ENCODE measurements around the gene LPA.

LPA gene

GRCh38 chr6:160668589-160668988 is 4.5 kb upstream of the LPA start:
- no peak overlapping the region for H3K4me3 ChIP-seq (replicated peaks; ENCODE audit: low read depth, low read length)
- DNase-seq (ENCODE audit: extremely low read depth, low read depth), result no peak
- TF ChIP-seq CTCF (IDR thresholded peaks at IDR 0.05; ENCODE audit: low read depth, low read length, missing control alignments), result no peak

GRCh38 chr6:160667639-160668481 is 3.8 kb upstream of the LPA start:
- TF ChIP-seq CTCF (IDR thresholded peaks at IDR 0.05; ENCODE audit: low read depth, low read length, missing control alignments), result peak; percentile 16
- H3K4me3 ChIP-seq (replicated peaks; ENCODE audit: low read depth, low read length), result no peak overlapping the region
- no peak for DNase-seq (ENCODE audit: extremely low read depth, low read depth)

GRCh38 chr6:160662842-160663241 is 1.2 kb downstream of the LPA start:
- no peak overlapping the region for H3K4me3 ChIP-seq (replicated peaks; ENCODE audit: low read depth, low read length)
- no peak for DNase-seq (ENCODE audit: extremely low read depth, low read depth)
- TF ChIP-seq CTCF (IDR thresholded peaks at IDR 0.05; ENCODE audit: low read depth, low read length, missing control alignments), result no peak

DNA sequence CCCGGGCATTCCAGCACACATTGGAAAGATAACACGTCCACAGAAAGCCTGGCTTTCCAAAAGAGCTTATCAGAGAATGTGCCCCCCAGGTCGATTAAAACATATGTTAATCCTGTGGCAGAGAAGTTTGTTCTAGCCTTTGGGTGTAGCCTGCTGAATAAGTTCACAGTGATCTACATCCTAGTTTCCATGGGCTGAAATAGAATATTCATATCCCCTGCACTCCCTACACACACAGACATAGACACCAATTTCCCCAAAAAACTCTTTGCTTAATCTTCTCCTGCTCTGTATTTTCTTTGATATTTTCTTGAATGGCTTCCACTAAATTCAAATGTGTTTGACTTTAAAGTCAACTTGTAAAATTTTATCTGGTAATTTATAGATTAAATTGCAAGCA is 1.6 kb downstream of the LPA start:
- no peak for DNase-seq (ENCODE audit: extremely low read depth, low read depth)

DNA sequence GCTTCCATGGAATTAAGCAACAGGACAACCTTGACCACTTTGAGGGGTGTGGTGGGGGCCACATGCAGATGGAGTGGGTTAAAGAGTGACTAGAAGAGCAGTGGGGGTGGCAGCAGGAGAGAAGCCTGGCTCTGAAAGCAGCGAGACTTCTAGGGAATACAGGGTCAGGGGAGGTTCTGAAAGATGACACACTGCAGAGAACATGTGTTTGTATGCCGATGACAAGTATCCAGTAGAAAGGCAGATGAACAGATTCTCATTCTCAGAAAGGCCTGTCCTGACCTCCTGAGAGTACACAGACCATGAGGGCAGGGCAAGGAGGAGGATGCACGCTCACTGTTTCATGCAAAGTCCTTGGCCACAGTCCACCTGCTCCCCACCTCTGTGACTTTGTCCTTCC is 2.9 kb downstream of the LPA start:
- no peak for TF ChIP-seq CTCF (IDR thresholded peaks at IDR 0.05; ENCODE audit: low read depth, low read length, missing control alignments)
- no peak for DNase-seq (ENCODE audit: extremely low read depth, low read depth)
- H3K4me3 ChIP-seq (replicated peaks; ENCODE audit: low read depth, low read length), result no peak overlapping the region

More for the DNA sequence above, 1.6 kb downstream of the LPA start:
- H3K4me3 ChIP-seq (replicated peaks; ENCODE audit: low read depth, low read length), result no peak overlapping the region
- TF ChIP-seq CTCF (IDR thresholded peaks at IDR 0.05; ENCODE audit: low read depth, low read length, missing control alignments), result no peak

DNA sequence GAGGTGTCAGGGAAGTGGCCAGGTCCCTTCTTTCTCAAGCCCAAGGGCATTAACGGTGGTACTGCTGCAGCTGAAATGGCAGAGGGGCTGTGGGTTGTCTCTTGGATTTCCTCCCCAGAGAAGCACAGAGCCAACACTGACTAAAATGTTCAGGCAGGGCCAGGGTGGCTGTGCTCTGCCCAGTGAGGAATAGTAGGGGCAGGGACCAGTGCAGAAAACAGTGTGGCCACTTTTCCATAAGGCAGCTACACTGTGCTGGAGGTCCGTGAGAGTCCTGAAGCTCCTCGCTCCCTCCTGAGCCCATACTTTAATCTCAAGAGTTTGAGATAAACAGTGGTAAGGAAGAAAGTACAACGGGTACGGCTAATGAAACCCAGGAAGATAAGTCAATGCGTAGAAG is 4.5 kb downstream of the LPA start:
- DNase-seq (ENCODE audit: extremely low read depth, low read depth), result no peak
- TF ChIP-seq CTCF (IDR thresholded peaks at IDR 0.05; ENCODE audit: low read depth, low read length, missing control alignments), result no peak
- H3K4me3 ChIP-seq (replicated peaks; ENCODE audit: low read depth, low read length), result no peak overlapping the region
